Testis (tissue), 3 donors: ENCODE data around the gene PHLDA1. TPM values are rescaled to one million over a fixed set of nuclear protein-coding genes. Genes with fewer than 3 reads are reported as not detected.

Experiments
- DNase-seq: peaks from one replicate; pipeline ENCODE4 v3.0.0-alpha.2; 2019
- H3K27ac ChIP-seq, 2 donors: fragments of 200-600 bp; sonication (generic); one replicate each; pipeline ENCODE4 v1.5.1; 2019
- H3K27me3 ChIP-seq: fragments of 200-600 bp; sonication (generic); one replicate; pipeline ENCODE4 v1.5.1; 2019
- H3K36me3 ChIP-seq: fragments of 200-600 bp; sonication (generic); one replicate; pipeline ENCODE4 v1.5.1; 2017; ENCODE audit warnings: low read depth; ENCODE audit errors: missing control alignments
- H3K4me1 ChIP-seq: fragments of 200-600 bp; sonication (generic); one replicate; pipeline ENCODE4 v1.5.1; 2019
- H3K4me3 ChIP-seq, 2 donors: fragments of 200-600 bp; sonication (generic); one replicate each; pipeline ENCODE4 v1.5.1; 2017 to 2019
- H3K9me3 ChIP-seq: fragments of 200-600 bp; sonication (generic); one replicate; pipeline ENCODE4 v1.5.1; 2017
- POLR2A ChIP-seq: fragments of 450-650 bp; IDR thresholded peaks from one replicate; pipeline ENCODE4 v1.6.1; 2017; ENCODE audit warnings: antibody characterized with exemption, mild to moderate bottlenecking, moderate library complexity
- WGBS, 2 donors: methylation state at CpG; one replicate each; pipeline ENCODE4 v1.1.5; 2018; 5-methylcytosine and 5-hydroxymethylcytosine counted together
- intact Hi-C: fragments of 100-400 bp; cut with DNase I; formaldehyde crosslinking; loops from one replicate; pipeline ENCODE4 v1.15.1; 2023; ENCODE audit warnings: low total_unique reads
- polyA plus RNA-seq: library from polyadenylated mRNA; stranded (reverse); fragments of 350-450 nt; fragmentation: Illumina TruSeq; extraction: RNeasy Lipid Tissue Mini Kit (QIAGEN cat#74804); gene quantifications from one replicate; pipeline ENCODE4 v1.2.3, GENCODE V29; 2014; ENCODE audit warnings: low read depth, low replicate concordance; ENCODE audit not compliant: insufficient read depth
- total RNA-seq, 2 donors: library from RNA; depleted of rRNA; stranded (reverse); fragments of >200 nt; gene quantifications; one replicate each; pipeline ENCODE4 v1.2.3, GENCODE V29; 2016
- TF ChIP-seq, protein P1 (sequence below), 3 experiments: fragments of 450-650 bp in 2 of 3; fragments of 200-600 bp in 1 of 3; sonication (generic) in 1 of 3; IDR thresholded peaks; one replicate each; pipeline ENCODE4 v1.5.1; 2016 to 2019; ENCODE audit warnings: antibody characterized with exemption in 3 of 3, mild to moderate bottlenecking in 2 of 3, moderate library complexity in 1 of 3

The PHLDA1 gene
- total and polyA plus RNA-seq, 3 donors from 2014 or later = 7.7 to 10.9 (median 8.2) TPM

DNA sequence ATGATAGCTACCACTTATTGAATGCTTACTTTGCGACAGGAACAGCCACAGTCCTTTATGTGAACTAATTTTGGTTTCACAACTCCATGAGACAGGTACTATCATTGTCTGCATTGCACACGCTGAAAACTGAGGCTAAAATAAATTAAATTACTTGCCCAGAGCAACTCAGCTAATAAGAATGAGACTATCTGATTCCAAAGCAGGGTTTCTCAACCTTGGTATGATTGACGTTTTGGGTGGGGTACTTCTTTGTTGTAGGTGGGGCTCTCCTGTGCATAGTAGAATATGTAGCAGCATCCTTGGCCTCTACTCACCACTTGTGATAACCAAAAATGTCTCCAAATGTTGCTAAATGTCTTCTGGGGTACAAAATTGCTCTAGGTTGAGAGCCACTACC lies 9.1 kb downstream of the PHLDA1 start:
- no peak overlapping the region for H3K4me3 ChIP-seq
- 90 to 94% methylated on average over 3 of the region's 3 CpGs for WGBS, 2 donors
- no peak for DNase-seq
- no peak overlapping the region for H3K27ac ChIP-seq
- no peaks in the 10 kb centered on the region for H3K36me3 ChIP-seq
- no peak for TF ChIP-seq POLR2A
- TF ChIP-seq, protein P1, sequence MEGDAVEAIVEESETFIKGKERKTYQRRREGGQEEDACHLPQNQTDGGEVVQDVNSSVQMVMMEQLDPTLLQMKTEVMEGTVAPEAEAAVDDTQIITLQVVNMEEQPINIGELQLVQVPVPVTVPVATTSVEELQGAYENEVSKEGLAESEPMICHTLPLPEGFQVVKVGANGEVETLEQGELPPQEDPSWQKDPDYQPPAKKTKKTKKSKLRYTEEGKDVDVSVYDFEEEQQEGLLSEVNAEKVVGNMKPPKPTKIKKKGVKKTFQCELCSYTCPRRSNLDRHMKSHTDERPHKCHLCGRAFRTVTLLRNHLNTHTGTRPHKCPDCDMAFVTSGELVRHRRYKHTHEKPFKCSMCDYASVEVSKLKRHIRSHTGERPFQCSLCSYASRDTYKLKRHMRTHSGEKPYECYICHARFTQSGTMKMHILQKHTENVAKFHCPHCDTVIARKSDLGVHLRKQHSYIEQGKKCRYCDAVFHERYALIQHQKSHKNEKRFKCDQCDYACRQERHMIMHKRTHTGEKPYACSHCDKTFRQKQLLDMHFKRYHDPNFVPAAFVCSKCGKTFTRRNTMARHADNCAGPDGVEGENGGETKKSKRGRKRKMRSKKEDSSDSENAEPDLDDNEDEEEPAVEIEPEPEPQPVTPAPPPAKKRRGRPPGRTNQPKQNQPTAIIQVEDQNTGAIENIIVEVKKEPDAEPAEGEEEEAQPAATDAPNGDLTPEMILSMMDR (IDR thresholded peaks at IDR 0.05) = no peak
- no peaks in the 10 kb centered on the region for H3K27me3 ChIP-seq
- no peaks in the 10 kb centered on the region for H3K9me3 ChIP-seq
- H3K4me1 ChIP-seq = no peaks in the 10 kb centered on the region
- intact Hi-C loops = no loop called here

DNA sequence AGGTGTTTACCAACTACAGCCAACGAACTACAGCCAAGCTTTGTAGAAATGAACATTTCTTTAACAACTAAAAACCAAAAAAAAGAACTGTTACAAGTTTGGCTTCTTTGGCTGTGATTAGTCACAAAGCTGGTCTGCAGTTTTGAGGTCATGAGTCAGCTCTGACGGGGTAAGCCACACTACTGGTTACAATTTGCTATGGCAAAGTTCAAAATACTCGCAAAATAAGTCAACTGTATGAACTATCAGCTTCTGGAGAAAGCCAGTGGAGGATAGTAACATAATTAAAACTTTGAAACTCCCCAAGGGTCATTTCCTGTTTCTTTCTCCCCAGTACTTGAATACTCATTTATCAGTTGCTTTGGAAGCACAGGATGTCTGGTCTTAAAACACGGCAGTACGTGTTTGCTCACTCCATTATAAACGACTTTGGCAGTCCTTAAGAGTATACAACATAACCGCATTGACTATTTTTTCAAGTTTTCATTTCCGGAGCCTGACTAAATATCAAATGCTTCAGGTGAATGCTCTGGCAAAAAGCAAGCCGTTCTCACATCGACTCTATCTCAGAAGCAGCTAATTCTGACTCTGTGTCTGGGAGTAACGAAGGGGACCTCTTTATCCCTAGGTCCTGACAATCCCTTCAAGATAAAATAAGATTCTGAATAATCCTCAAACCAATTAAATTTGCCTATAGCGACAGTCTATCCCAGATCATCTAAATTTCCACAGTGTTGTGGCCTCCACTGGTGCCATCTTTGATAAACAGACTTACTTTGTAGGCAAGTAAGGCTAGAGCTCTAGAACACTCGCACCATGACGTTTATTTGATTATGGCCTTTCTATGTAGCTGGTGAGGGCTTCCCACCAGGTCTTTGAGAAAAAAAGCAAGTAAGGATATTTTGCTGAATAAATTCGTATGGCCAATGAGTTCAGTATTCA lies 10.6 kb downstream of the PHLDA1 start:
- Histone ChIP-seq H3K36me3 (no peaks in the 10 kb centered on the region), H3K27me3 (no peaks in the 10 kb centered on the region), H3K4me1 (no peaks in the 10 kb centered on the region), H3K27ac (peak overlapping the region in 1 of 2 donors; percentile 43), H3K9me3 (no peaks in the 10 kb centered on the region), H3K4me3 (no peak overlapping the region)
- no peak for DNase-seq
- TF ChIP-seq, protein P1 (IDR thresholded peaks at IDR 0.05) = no peak
- WGBS, 2 donors = 51 to 55% methylated on average over 15 of the region's 15 CpGs
- intact Hi-C loops = no loop called here

DNA sequence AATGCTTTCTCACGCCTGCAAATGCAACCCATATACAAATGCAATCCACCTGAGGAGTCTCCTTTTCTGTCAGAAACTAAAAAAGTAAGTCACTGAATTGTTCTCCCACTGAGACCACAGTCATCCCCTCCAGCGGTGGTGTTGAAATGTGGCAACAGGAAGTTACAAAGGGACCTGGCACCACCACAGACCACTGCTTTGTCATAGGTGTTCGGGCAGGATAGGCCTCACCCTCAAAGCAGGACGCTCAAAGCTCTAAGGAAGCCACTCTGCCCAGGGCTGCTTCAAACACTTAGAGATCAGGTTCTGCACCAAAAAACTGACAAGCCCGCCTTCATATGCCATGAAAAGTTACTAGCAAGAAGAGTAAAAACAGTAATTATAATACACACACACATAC lies 11.3 kb downstream of the PHLDA1 start:
- Histone ChIP-seq H3K4me1 (no peaks in the 10 kb centered on the region), H3K27ac (peak overlapping the region in 1 of 2 donors; percentile 43), H3K36me3 (no peaks in the 10 kb centered on the region), H3K4me3 (no peak overlapping the region), H3K9me3 (no peaks in the 10 kb centered on the region), H3K27me3 (no peaks in the 10 kb centered on the region)
- intact Hi-C loops = no loop called here
- TF ChIP-seq, protein P1 (IDR thresholded peaks at IDR 0.05) = no peak
- no peak for TF ChIP-seq POLR2A
- DNase-seq = no peak
- 90 to 93% methylated on average over 5 of the region's 5 CpGs for WGBS, 2 donors

DNA sequence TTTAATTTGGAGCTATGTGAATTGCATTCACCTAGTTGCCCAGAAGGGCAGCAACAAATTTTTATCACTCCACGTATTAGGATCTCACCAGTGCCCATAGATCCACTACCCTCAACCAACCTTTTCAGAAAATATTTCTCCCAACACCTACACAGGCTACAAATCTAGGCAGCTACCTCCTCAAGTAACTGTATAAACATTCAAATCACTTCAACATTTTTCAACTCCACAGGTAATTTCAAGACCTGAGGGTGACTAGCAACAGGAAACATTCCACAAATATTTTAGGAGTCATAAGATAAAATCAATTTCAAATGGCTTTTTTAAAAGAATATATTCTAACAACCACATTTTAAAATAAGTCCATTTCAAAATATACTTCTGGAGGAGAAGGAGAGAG lies 12.9 kb downstream of the PHLDA1 start:
- H3K27ac ChIP-seq = no peak overlapping the region
- no peak for TF ChIP-seq POLR2A
- TF ChIP-seq, protein P1 (IDR thresholded peaks at IDR 0.05) = no peak
- WGBS, 2 donors = 87 to 92% methylated on average over 1 of the region's 1 CpG
- intact Hi-C loops = no loop called here
- H3K4me1 ChIP-seq = no peaks in the 10 kb centered on the region
- H3K9me3 ChIP-seq = no peaks in the 10 kb centered on the region
- no peak overlapping the region for H3K4me3 ChIP-seq
- H3K36me3 ChIP-seq = no peaks in the 10 kb centered on the region
- no peaks in the 10 kb centered on the region for H3K27me3 ChIP-seq
- DNase-seq = no peak

DNA sequence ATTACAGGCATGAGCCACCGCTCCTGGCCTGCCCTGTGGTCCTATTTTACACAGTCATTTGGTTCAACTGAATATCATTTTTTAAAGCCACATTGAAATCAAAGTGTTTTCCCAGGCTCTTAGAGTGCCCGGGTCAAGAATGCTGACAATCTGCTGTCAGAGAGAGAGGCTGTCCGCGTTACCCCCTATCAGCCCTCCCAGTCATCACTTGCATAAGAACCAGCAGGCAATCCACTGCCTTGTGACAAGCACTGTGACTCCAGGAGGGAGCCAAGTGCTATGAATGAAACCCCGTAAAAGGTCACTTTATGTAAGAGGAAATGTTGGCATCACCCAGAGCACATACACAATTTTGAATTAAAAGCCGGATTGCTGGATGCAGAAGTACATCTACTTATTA lies 13.5 kb downstream of the PHLDA1 start:
- Histone ChIP-seq H3K4me1 (no peaks in the 10 kb centered on the region), H3K27ac (no peak overlapping the region), H3K4me3 (no peak overlapping the region), H3K9me3 (no peaks in the 10 kb centered on the region), H3K27me3 (no peaks in the 10 kb centered on the region), H3K36me3 (no peaks in the 10 kb centered on the region)
- no peak for DNase-seq
- intact Hi-C loops = no loop called here
- no peak for TF ChIP-seq POLR2A
- TF ChIP-seq, protein P1 (IDR thresholded peaks at IDR 0.05) = no peak
- WGBS, 2 donors = 75 to 82% methylated on average over 6 of the region's 6 CpGs
